GM12872 (cell line): ENCODE results near the gene DGKK.

Experiments used
- CTCF ChIP-seq: IDR thresholded peaks from 3 replicates; pipeline ENCODE4 v1.5.1; 2011; ENCODE audit warnings: low read depth, mild to moderate bottlenecking, low read length, moderate library complexity; ENCODE audit not compliant: insufficient read depth

The DGKK gene

GRCh38 chrX:50470103-50471031 lies at the start of gene DGKK:
DGKK (minus strand) TSS chrX:50470825; CDS start chrX:50470678, 147 bp downstream.
- TF ChIP-seq CTCF: no peak

GRCh38 chrX:50514811-50515210 lies 44.2 kb upstream of the DGKK start:
- TF ChIP-seq CTCF: no peak

GRCh38 chrX:50497114-50497513 lies 26.5 kb upstream of the DGKK start:
- TF ChIP-seq CTCF: no peak

DNA sequence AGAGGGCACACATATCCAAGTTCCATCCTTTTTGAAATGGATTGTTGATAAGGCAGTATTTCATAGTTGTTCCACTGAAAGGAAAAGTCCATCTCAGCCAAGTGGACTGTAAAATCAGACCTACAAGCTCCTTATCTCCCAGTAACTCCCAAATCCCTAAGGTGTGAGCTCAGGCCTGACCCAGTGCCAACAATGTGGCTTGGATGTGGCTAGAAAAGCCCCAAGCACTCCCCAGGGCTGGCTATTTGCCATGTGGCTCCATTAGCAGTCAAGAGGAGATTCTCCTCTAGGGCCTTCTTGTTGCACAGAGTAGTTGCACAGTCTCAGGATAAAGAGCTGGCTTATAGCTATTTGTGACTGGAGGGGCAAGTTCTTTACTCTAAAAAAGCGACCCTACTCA lies 25.0 kb upstream of the DGKK start:
- no peak for TF ChIP-seq CTCF

GRCh38 chrX:50492720-50493119 lies 22.1 kb upstream of the DGKK start:
- TF ChIP-seq CTCF: no peak

DNA sequence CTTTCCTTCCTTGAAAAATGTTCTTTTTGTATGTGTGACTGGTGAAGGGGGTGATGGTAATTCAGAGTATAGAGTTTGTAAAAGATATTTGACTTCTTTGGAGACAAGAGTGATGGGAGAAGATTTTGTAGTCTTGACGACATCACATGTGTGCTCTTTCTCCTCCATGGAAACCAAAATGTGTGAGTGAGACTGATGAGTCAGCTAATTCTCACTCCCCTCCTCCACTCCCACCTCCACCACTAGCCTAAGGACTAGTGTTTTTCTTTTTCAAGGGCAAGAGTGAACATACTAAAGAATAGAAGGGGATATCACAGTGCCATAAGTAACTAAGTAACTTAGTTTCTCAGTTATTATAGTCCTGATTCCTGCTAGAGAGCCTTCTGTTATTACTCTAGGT lies 14.0 kb upstream of the DGKK start:
- TF ChIP-seq CTCF: no peak

GRCh38 chrX:50483283-50483682 lies 12.7 kb upstream of the DGKK start:
- TF ChIP-seq CTCF: no peak
